ENCODE data around the gene SEZ6.

The SEZ6 gene

GRCh38 chr17:28991779-28992178 is 14.1 kb downstream of the SEZ6 start:
- H3K36me3 Mint-ChIP-seq (ENCODE audit: low read depth), result no peaks in the 10 kb centered on the region
- peaks cover 5% of the 10 kb centered on the region for H3K4me1 Mint-ChIP-seq
- H3K27me3 Mint-ChIP-seq (ENCODE audit: low read depth), result peaks cover 22% of the 10 kb centered on the region
- no peak overlapping the region for H3K4me3 Mint-ChIP-seq
- TF ChIP-seq CTCF (IDR thresholded peaks at IDR 0.05; ENCODE audit: unreplicated experiment in 3 of 3), result no peak
- H3K9me3 Mint-ChIP-seq, result no peaks in the 10 kb centered on the region
- no peak overlapping the region for H3K27ac Mint-ChIP-seq

- Mint-ChIP-seq H3K4me3 (no peak overlapping the region), H3K27ac (no peak overlapping the region), H3K27me3 (ENCODE audit: low read depth) (peaks cover 43% of the 10 kb centered on the region), H3K4me1 (no peaks in the 10 kb centered on the region), H3K9me3 (no peaks in the 10 kb centered on the region), H3K36me3 (ENCODE audit: low read depth) (no peaks in the 10 kb centered on the region)
- TF ChIP-seq CTCF (IDR thresholded peaks at IDR 0.05; ENCODE audit: unreplicated experiment in 3 of 3), result no peak
Observed at GRCh38 chr17:28989028-28989427, 16.8 kb downstream of the SEZ6 start.

GRCh38 chr17:28988475-28988874 is 17.4 kb downstream of the SEZ6 start:
- H3K27me3 Mint-ChIP-seq (ENCODE audit: low read depth), result peaks cover 43% of the 10 kb centered on the region
- no peak overlapping the region for H3K27ac Mint-ChIP-seq
- no peak for TF ChIP-seq CTCF (IDR thresholded peaks at IDR 0.05; ENCODE audit: unreplicated experiment in 3 of 3)
- peaks cover 4% of the 10 kb centered on the region for H3K4me1 Mint-ChIP-seq
- H3K36me3 Mint-ChIP-seq (ENCODE audit: low read depth), result no peaks in the 10 kb centered on the region
- H3K9me3 Mint-ChIP-seq, result no peaks in the 10 kb centered on the region
- no peak overlapping the region for H3K4me3 Mint-ChIP-seq

GRCh38 chr17:28986714-28987655 is 18.8 kb downstream of the SEZ6 start:
- Mint-ChIP-seq H3K4me1 (peaks cover 12% of the 10 kb centered on the region), H3K36me3 (ENCODE audit: low read depth) (no peaks in the 10 kb centered on the region)
- TF ChIP-seq CTCF (IDR thresholded peaks at IDR 0.05; ENCODE audit: unreplicated experiment in 3 of 3), result no peak

GRCh38 chr17:28985950-28986713 is 19.7 kb downstream of the SEZ6 start:
- TF ChIP-seq CTCF (IDR thresholded peaks at IDR 0.05; ENCODE audit: unreplicated experiment in 3 of 3), result no peak
- no peak overlapping the region for H3K4me3 Mint-ChIP-seq
- H3K9me3 Mint-ChIP-seq, result no peaks in the 10 kb centered on the region

More at GRCh38 chr17:28986714-28987655, 18.8 kb downstream of the SEZ6 start:
- no peak overlapping the region for H3K27ac Mint-ChIP-seq
- peaks cover 50% of the 10 kb centered on the region for H3K27me3 Mint-ChIP-seq (ENCODE audit: low read depth)
- H3K9me3 Mint-ChIP-seq, result no peaks in the 10 kb centered on the region
- H3K4me3 Mint-ChIP-seq, result no peak overlapping the region

More at GRCh38 chr17:28985950-28986713, 19.7 kb downstream of the SEZ6 start:
- Mint-ChIP-seq H3K27ac (no peak overlapping the region), H3K36me3 (ENCODE audit: low read depth) (no peaks in the 10 kb centered on the region), H3K27me3 (ENCODE audit: low read depth) (peaks cover 46% of the 10 kb centered on the region), H3K4me1 (peaks cover 12% of the 10 kb centered on the region)
